ENCODE results near the gene CFAP45. TPM values are rescaled to one million over a fixed set of nuclear protein-coding genes. Genes with fewer than 3 reads are reported as not detected.

CFAP45 gene
- total and polyA plus RNA-seq, 9 of the 15 experiments (the other 6 are each of a cell fraction or from before 2014, with no cell fraction given) = 0.65 to 2.4 (median 1.5) TPM

- no peak for TF ChIP-seq PURB (CRISPR knock-in tag; IDR thresholded peaks at IDR 0.05; ENCODE audit: low read depth)
- TF ChIP-seq, protein P1, sequence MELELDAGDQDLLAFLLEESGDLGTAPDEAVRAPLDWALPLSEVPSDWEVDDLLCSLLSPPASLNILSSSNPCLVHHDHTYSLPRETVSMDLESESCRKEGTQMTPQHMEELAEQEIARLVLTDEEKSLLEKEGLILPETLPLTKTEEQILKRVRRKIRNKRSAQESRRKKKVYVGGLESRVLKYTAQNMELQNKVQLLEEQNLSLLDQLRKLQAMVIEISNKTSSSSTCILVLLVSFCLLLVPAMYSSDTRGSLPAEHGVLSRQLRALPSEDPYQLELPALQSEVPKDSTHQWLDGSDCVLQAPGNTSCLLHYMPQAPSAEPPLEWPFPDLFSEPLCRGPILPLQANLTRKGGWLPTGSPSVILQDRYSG (tag; conservative IDR thresholded peaks at IDR 0.05; ENCODE audit: low read depth) = no peak
- TF ChIP-seq NRF1 (conservative IDR thresholded peaks at IDR 0.05 in 1 of 2, IDR thresholded peaks at IDR 0.05 in 1 of 2) = no peak
- TF ChIP-seq TFAM (CRISPR knock-in tag; conservative IDR thresholded peaks at IDR 0.05) = no peak
- TF ChIP-seq ZNF280B (CRISPR knock-in tag; IDR thresholded peaks at IDR 0.05) = no peak
- TF ChIP-seq CHD7 (IDR thresholded peaks at IDR 0.05; ENCODE audit: low read depth, low read length) = no peak
- TF ChIP-seq SRSF7 (optimal IDR thresholded peaks at IDR 0.05; ENCODE audit: low read depth, low read length) = no peak
- no peak for TF ChIP-seq ZNF76 (CRISPR knock-in tag; IDR thresholded peaks at IDR 0.05; ENCODE audit: borderline replicate concordance)
- no peak for TF ChIP-seq MYBL2 (IDR thresholded peaks at IDR 0.05; ENCODE audit: low read depth)
- TF ChIP-seq MYBL2 (CRISPR knock-in tag; IDR thresholded peaks at IDR 0.05; ENCODE audit: borderline replicate concordance) = no peak
- TF ChIP-seq CBX2 (IDR thresholded peaks at IDR 0.05; ENCODE audit: insufficient read depth, low read length, poor library complexity, severe bottlenecking) = no peak
- no peak for TF ChIP-seq L3MBTL2 (IDR thresholded peaks at IDR 0.05)
- TF ChIP-seq MCM3 (IDR thresholded peaks at IDR 0.05) = no peak
Observed at GRCh38 chr1:159921700-159922504, 21.9 kb upstream of the CFAP45 start (continued).

Measured in K562 (cell line).